Lower leg skin (tissue), 3 donors: Measurements from ENCODE around the gene NKAIN2.

Experiments
- CTCF ChIP-seq, 3 donors: fragments of 450-650 bp; IDR thresholded peaks; one replicate each; pipeline ENCODE4 v1.5.1; 2016; ENCODE audit warnings: antibody characterized with exemption in 3 of 3, mild to moderate bottlenecking in 3 of 3, moderate library complexity in 2 of 3
- POLR2A ChIP-seq, 2 donors: fragments of 450-650 bp; IDR thresholded peaks; one replicate each; pipeline ENCODE4 v1.6.1; 2016 to 2017; ENCODE audit warnings: antibody characterized with exemption in 2 of 2, mild to moderate bottlenecking in 1 of 2, moderate library complexity in 1 of 2

- TF ChIP-seq CTCF (IDR thresholded peaks at IDR 0.05), result no peak
- TF ChIP-seq POLR2A (IDR thresholded peaks at IDR 0.05), result no peak
Measured at GRCh38 chr6:124080483-124080882, 276.8 kb downstream of the NKAIN2 start.
